ENCODE measurements around the gene CAPN10.

DNA sequence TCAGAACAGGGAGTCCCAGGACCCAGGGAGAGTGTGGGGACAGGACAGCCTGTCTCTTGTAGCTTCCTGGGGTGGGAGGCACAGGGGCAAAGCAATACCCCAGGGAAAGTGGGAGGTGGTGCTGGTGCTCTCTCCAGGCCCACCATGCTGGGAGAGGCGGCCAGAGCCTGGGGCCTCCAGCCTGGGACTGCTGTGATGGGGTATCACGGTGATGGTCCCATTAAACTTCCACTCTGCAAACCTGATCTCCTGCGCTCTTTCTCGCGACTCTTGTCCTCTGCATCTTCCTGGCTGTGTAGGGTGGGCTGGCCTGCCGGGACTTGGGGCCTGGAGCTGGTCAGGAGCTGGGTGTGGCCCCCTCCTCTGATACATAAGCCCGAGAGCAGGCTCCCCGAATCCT, 8.0 kb upstream of the CAPN10 start:
- TF ChIP-seq, protein P1, sequence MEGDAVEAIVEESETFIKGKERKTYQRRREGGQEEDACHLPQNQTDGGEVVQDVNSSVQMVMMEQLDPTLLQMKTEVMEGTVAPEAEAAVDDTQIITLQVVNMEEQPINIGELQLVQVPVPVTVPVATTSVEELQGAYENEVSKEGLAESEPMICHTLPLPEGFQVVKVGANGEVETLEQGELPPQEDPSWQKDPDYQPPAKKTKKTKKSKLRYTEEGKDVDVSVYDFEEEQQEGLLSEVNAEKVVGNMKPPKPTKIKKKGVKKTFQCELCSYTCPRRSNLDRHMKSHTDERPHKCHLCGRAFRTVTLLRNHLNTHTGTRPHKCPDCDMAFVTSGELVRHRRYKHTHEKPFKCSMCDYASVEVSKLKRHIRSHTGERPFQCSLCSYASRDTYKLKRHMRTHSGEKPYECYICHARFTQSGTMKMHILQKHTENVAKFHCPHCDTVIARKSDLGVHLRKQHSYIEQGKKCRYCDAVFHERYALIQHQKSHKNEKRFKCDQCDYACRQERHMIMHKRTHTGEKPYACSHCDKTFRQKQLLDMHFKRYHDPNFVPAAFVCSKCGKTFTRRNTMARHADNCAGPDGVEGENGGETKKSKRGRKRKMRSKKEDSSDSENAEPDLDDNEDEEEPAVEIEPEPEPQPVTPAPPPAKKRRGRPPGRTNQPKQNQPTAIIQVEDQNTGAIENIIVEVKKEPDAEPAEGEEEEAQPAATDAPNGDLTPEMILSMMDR (IDR thresholded peaks at IDR 0.05; ENCODE audit: extremely low read depth in 1 of 2, insufficient read depth in 1 of 2, low read depth in 1 of 2, low read length in 2 of 2), result no peak
- TF ChIP-seq EZH2 (IDR thresholded peaks at IDR 0.05; ENCODE audit: borderline replicate concordance, low read depth, low read length, severe bottlenecking) (no peak), POLR2A (IDR thresholded peaks at IDR 0.05; ENCODE audit: low read depth, low read length) (no peak), POLR2AphosphoS5 (IDR thresholded peaks at IDR 0.05; ENCODE audit: insufficient read depth, low read depth, low read length) (no peak), JUN (IDR thresholded peaks at IDR 0.05; ENCODE audit: borderline replicate concordance, insufficient read depth, insufficient read length, low read depth) (no peak), GATA2 (IDR thresholded peaks at IDR 0.05; ENCODE audit: insufficient read depth, insufficient read length, low read depth, low read length) (no peak)
- TF ChIP-seq, protein P2, sequence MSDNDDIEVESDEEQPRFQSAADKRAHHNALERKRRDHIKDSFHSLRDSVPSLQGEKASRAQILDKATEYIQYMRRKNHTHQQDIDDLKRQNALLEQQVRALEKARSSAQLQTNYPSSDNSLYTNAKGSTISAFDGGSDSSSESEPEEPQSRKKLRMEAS (IDR thresholded peaks at IDR 0.05; ENCODE audit: insufficient read depth, insufficient read length), result no peak

Data from endothelial cell of umbilical vein (primary cell).